Neural cell (in vitro differentiated cells): Measurements from ENCODE around the gene PRSS16. TPM values are rescaled to one million over a fixed set of nuclear protein-coding genes. Genes with fewer than 3 reads are reported as not detected.

Experiments used
- H2AFZ ChIP-seq: fragments of 200-600, 300-800 bp; sonication (generic), shearing (Covaris generic); 2 replicates; pipeline ENCODE4 v1.6.0; 2014; ENCODE audit warnings: low read depth, mild to moderate bottlenecking, antibody characterized with exemption, low read length, moderate library complexity
- H3F3A ChIP-seq: fragments of 200-600 bp; shearing (Covaris generic); 2 replicates; pipeline ENCODE4 v1.6.1; 2016; ENCODE audit warnings: mild to moderate bottlenecking, moderate library complexity, mixed read lengths, antibody characterized with exemption, low read length; ENCODE audit not compliant: insufficient read depth, poor library complexity, severe bottlenecking
- H3K27ac ChIP-seq: fragments of 200-600, 300-800 bp; sonication (generic), shearing (Covaris generic); 2 replicates; pipeline ENCODE4 v1.5.1; 2014; ENCODE audit warnings: mild to moderate bottlenecking, low read length, moderate library complexity
- H3K27me3 ChIP-seq: fragments of 300-800, 200-600 bp; sonication (generic), shearing (Covaris generic); 2 replicates; pipeline ENCODE4 v1.6.0; 2014; ENCODE audit warnings: mild to moderate bottlenecking, low read depth, low read length, moderate library complexity; ENCODE audit not compliant: insufficient read depth
- H3K36me3 ChIP-seq: fragments of 300-800, 200-600 bp; sonication (generic), shearing (Covaris generic); 2 replicates; pipeline ENCODE4 v1.5.1; 2014; ENCODE audit warnings: mild to moderate bottlenecking, antibody characterized with exemption, low read length, moderate library complexity; ENCODE audit not compliant: insufficient read depth
- H3K4me2 ChIP-seq: fragments of 300-800, 200-600 bp; sonication (generic), shearing (Covaris generic); 2 replicates; pipeline ENCODE4 v1.6.0; 2014; ENCODE audit warnings: mild to moderate bottlenecking, low read length
- H3K4me3 ChIP-seq: fragments of 300-800, 200-600 bp; sonication (generic), shearing (Covaris generic); 2 replicates; pipeline ENCODE4 v1.5.1; 2014; ENCODE audit warnings: mild to moderate bottlenecking, low read length, moderate library complexity
- H3K79me2 ChIP-seq: fragments of 200-600 bp; shearing (Covaris generic); replicated peaks from 2 replicates; pipeline ENCODE4 v1.6.0; 2014; ENCODE audit warnings: mild to moderate bottlenecking, low read length, moderate library complexity; ENCODE audit not compliant: insufficient read depth
- H3K9ac ChIP-seq: fragments of 300-800, 200-600 bp; sonication (generic), shearing (Covaris generic); 2 replicates; pipeline ENCODE4 v1.6.1; 2016; ENCODE audit warnings: mild to moderate bottlenecking, low read length, mixed read lengths
- H3K9me2 ChIP-seq: fragments of 200-600 bp; shearing (Covaris generic); 2 replicates; pipeline ENCODE4 v1.6.1; 2016; ENCODE audit warnings: mild to moderate bottlenecking, low read length, mixed read lengths; ENCODE audit not compliant: insufficient read depth
- H3K9me3 ChIP-seq: fragments of 200-600, 300-800 bp; sonication (generic), shearing (Covaris generic); 2 replicates; pipeline ENCODE4 v1.6.1; 2016; ENCODE audit warnings: mild to moderate bottlenecking, mixed run types, low read length, moderate library complexity, mixed read lengths
- H4K20me1 ChIP-seq: fragments of 200-600 bp; shearing (Covaris generic); 2 replicates; pipeline ENCODE4 v1.6.1; 2016; ENCODE audit warnings: mild to moderate bottlenecking, mixed run types; ENCODE audit not compliant: insufficient read depth
- CTCF ChIP-seq: fragments of 450-650 bp; IDR thresholded peaks from 2 replicates; pipeline ENCODE4 v1.5.1; 2014; ENCODE audit warnings: antibody characterized with exemption, mild to moderate bottlenecking, moderate library complexity; ENCODE audit not compliant: poor library complexity, severe bottlenecking
- EP300 ChIP-seq: fragments of 450-650 bp; conservative IDR thresholded peaks from 2 replicates; pipeline ENCODE4 v1.6.1; 2014; ENCODE audit warnings: antibody characterized with exemption, mild to moderate bottlenecking, moderate library complexity; ENCODE audit not compliant: poor library complexity, severe bottlenecking
- EZH2 ChIP-seq: fragments of 200-600, 300-800 bp; shearing (Covaris generic), sonication (generic); IDR thresholded peaks from 2 replicates; pipeline ENCODE4 v1.6.1; 2014; ENCODE audit warnings: antibody characterized with exemption, low read length, borderline replicate concordance, mild to moderate bottlenecking; ENCODE audit not compliant: insufficient read depth, poor library complexity, severe bottlenecking
- MXI1 ChIP-seq: fragments of 450-650 bp; conservative IDR thresholded peaks from 2 replicates; pipeline ENCODE4 v1.6.1; 2014; ENCODE audit warnings: antibody characterized with exemption, mild to moderate bottlenecking; ENCODE audit not compliant: poor library complexity, severe bottlenecking
- POLR2AphosphoS5 ChIP-seq: IDR thresholded peaks from 2 replicates; pipeline ENCODE4 v1.6.1; 2012
- RAD21 ChIP-seq: fragments of 450-650 bp; conservative IDR thresholded peaks from 2 replicates; pipeline ENCODE4 v1.6.1; 2014; ENCODE audit warnings: antibody characterized with exemption, mild to moderate bottlenecking, moderate library complexity
- REST ChIP-seq: IDR thresholded peaks from 2 replicates; pipeline ENCODE4 v1.6.1; 2012; ENCODE audit warnings: borderline replicate concordance
- SMC3 ChIP-seq: fragments of 450-650 bp; conservative IDR thresholded peaks from 2 replicates; pipeline ENCODE4 v1.6.1; 2014; ENCODE audit warnings: antibody characterized with exemption, mild to moderate bottlenecking, moderate library complexity; ENCODE audit not compliant: poor library complexity
- TAF1 ChIP-seq: IDR thresholded peaks from 2 replicates; pipeline ENCODE4 v1.6.1; 2012; ENCODE audit warnings: low read depth
- polyA plus RNA-seq: library from polyadenylated mRNA; depleted of rRNA; stranded (reverse); fragments of >200 nt; gene quantifications from 2 replicates; pipeline ENCODE4 v1.2.3, GENCODE V29; 2014

PRSS16 gene
- polyA plus RNA-seq, 1 donor from 2014 or later, result not detected

DNA sequence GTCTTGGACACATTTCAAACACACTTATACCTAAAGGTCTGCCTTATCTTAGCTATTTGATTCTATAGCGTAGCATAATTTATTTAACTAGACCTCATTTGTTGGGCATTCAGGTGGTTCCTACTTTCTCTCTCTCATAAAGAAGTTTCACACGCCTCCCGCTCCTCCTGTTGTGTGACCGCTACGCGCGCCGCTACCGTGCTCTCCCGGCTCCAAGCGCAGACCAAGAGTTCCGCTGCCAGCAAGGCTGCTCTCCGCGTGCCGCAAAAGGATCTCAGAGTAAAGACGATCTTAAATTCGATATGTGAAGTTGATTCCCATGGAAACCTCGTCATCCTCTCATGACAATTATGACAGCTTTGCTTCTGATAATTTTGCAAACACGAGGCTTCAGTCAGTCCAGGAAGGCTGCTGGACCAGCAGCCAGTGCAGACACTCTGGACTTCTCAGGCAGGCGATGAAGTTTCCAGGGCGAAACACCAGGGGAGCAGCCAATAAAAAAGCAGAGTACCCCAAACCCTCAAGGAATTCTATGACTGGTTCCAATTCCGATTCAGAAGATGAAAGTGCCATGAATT lies 20.4 kb downstream of the PRSS16 start:
- no peaks in the 10 kb centered on the region for H4K20me1 ChIP-seq
- H3K9me2 ChIP-seq, result no peaks in the 10 kb centered on the region
- TF ChIP-seq MXI1 (no peak), SMC3 (no peak), REST (no peak), POLR2AphosphoS5 (no peak), TAF1 (no peak), RAD21 (no peak), EP300 (no peak), EZH2 (no peak), CTCF (no peak)
- no peak overlapping the region for H3K4me2 ChIP-seq
- H3K4me3 ChIP-seq, result no peak overlapping the region
- no peak overlapping the region for H2AFZ ChIP-seq
- H3K27me3 ChIP-seq, result peaks cover 12% of the 10 kb centered on the region
- H3F3A ChIP-seq, result no peaks in the 10 kb centered on the region
- H3K9ac ChIP-seq, result no peak overlapping the region
- no peak overlapping the region for H3K27ac ChIP-seq
- H3K9me3 ChIP-seq, result no peaks in the 10 kb centered on the region
- no peaks in the 10 kb centered on the region for H3K79me2 ChIP-seq
- no peaks in the 10 kb centered on the region for H3K36me3 ChIP-seq

- Histone ChIP-seq H4K20me1 (no peaks in the 10 kb centered on the region), H3K4me2 (no peak overlapping the region), H3K27me3 (peaks cover 12% of the 10 kb centered on the region), H3K27ac (no peak overlapping the region), H2AFZ (no peak overlapping the region), H3K4me3 (no peak overlapping the region), H3K79me2 (no peaks in the 10 kb centered on the region), H3K36me3 (no peaks in the 10 kb centered on the region), H3K9me3 (no peaks in the 10 kb centered on the region), H3F3A (no peaks in the 10 kb centered on the region), H3K9me2 (no peaks in the 10 kb centered on the region), H3K9ac (no peak overlapping the region)
- TF ChIP-seq POLR2AphosphoS5, result no peak
- no peak for TF ChIP-seq CTCF
- no peak for TF ChIP-seq TAF1
- no peak for TF ChIP-seq MXI1
- no peak for TF ChIP-seq REST
- no peak for TF ChIP-seq RAD21
- TF ChIP-seq EP300, result no peak
- no peak for TF ChIP-seq SMC3
- no peak for TF ChIP-seq EZH2
These were observed 21.3 kb downstream of the PRSS16 start for GRCh38 chr6:27268803-27269202.
